Astrocyte (in vitro differentiated cells and primary cell): ENCODE results near the gene CCDC12. TPM values are rescaled to one million over a fixed set of nuclear protein-coding genes. Genes with fewer than 3 reads are reported as not detected.

Experiments used
- DNase-seq: peaks from one replicate; pipeline ENCODE4 v3.0.0-alpha.2; 2010; ENCODE audit warnings: low read depth
- FAIRE-seq: peaks from 2 replicates; lab custom pipeline; 2011; peaks lifted over from hg19 to GRCh38; lab: Jason Lieb, UNC
- H2AFZ ChIP-seq: 2 replicates; pipeline ENCODE4 v1.6.0; 2012; ENCODE audit warnings: low read depth, low read length, inconsistent platforms
- H3K27ac ChIP-seq: 2 replicates; pipeline ENCODE4 v1.5.1; 2011; ENCODE audit warnings: low read depth, low read length, inconsistent platforms
- H3K27me3 ChIP-seq: 2 replicates; pipeline ENCODE4 v1.6.0; 2011; ENCODE audit warnings: low read length, inconsistent platforms; ENCODE audit not compliant: insufficient read depth
- H3K36me3 ChIP-seq: 2 replicates; pipeline ENCODE4 v1.5.1; 2011; ENCODE audit warnings: low read length, inconsistent platforms; ENCODE audit not compliant: insufficient read depth
- H3K4me1 ChIP-seq: 2 replicates; pipeline ENCODE4 v1.5.1; 2011; ENCODE audit warnings: low read length, inconsistent platforms; ENCODE audit not compliant: insufficient read depth
- H3K4me2 ChIP-seq: 2 replicates; pipeline ENCODE4 v1.6.0; 2012; ENCODE audit warnings: low read length, inconsistent platforms
- H3K4me3 ChIP-seq: 2 replicates; pipeline ENCODE4 v1.5.1; 2011; ENCODE audit warnings: low read depth, mild to moderate bottlenecking, low read length, inconsistent platforms; ENCODE audit not compliant: insufficient read depth
- H3K79me2 ChIP-seq: 2 replicates; pipeline ENCODE4 v1.6.0; 2012; ENCODE audit warnings: mild to moderate bottlenecking, low read length, inconsistent platforms; ENCODE audit not compliant: insufficient read depth
- H3K9ac ChIP-seq: 2 replicates; pipeline ENCODE4 v1.6.0; 2012; ENCODE audit warnings: mild to moderate bottlenecking, low read length, inconsistent platforms
- H3K9me3 ChIP-seq: 2 replicates; pipeline ENCODE4 v1.5.1; 2012; ENCODE audit warnings: low read depth, mild to moderate bottlenecking, low read length, inconsistent platforms; ENCODE audit not compliant: insufficient read depth
- H4K20me1 ChIP-seq: 2 replicates; pipeline ENCODE4 v1.6.0; 2012; ENCODE audit warnings: low read length, inconsistent platforms; ENCODE audit not compliant: insufficient read depth
- H3K27ac Mint-ChIP-seq: one replicate; pipeline ENCODE4 v1.8.0; 2021; ENCODE audit warnings: mild to moderate bottlenecking, mixed read lengths; ENCODE audit not compliant: unreplicated experiment
- H3K27me3 Mint-ChIP-seq: one replicate; pipeline ENCODE4 v1.8.0; 2021; ENCODE audit warnings: low read depth, mixed read lengths; ENCODE audit not compliant: unreplicated experiment
- H3K36me3 Mint-ChIP-seq: one replicate; pipeline ENCODE4 v1.8.0; 2021; ENCODE audit warnings: low read depth, mixed read lengths; ENCODE audit not compliant: unreplicated experiment
- H3K4me1 Mint-ChIP-seq: one replicate; pipeline ENCODE4 v1.8.0; 2021; ENCODE audit warnings: low read depth, mixed read lengths; ENCODE audit not compliant: unreplicated experiment
- H3K4me3 Mint-ChIP-seq: one replicate; pipeline ENCODE4 v1.8.0; 2021; ENCODE audit warnings: mild to moderate bottlenecking, moderate library complexity, mixed read lengths; ENCODE audit not compliant: unreplicated experiment
- H3K9me3 Mint-ChIP-seq: one replicate; pipeline ENCODE4 v1.8.0; 2021; ENCODE audit warnings: mild to moderate bottlenecking, mixed read lengths; ENCODE audit not compliant: unreplicated experiment
- CTCF ChIP-seq: IDR thresholded peaks from 2 replicates; pipeline ENCODE4 v1.5.1; 2011; ENCODE audit warnings: low read depth, mild to moderate bottlenecking, inconsistent platforms, low read length, moderate library complexity; ENCODE audit not compliant: insufficient read depth
- EZH2 ChIP-seq: IDR thresholded peaks from 2 replicates; pipeline ENCODE4 v1.6.1; 2012; ENCODE audit warnings: mild to moderate bottlenecking, low read length, inconsistent platforms; ENCODE audit not compliant: insufficient read depth
- total RNA-seq: library from RNA; stranded (reverse); gene quantifications from 2 replicates; pipeline ENCODE4 v1.2.1, GENCODE V29; 2021

CCDC12 gene
- total RNA-seq, 1 donor from 2014 or later, result 29.0 TPM

- Histone ChIP-seq H3K4me3 (no peak overlapping the region), H3K9ac (no peak overlapping the region), H4K20me1 (peaks cover 90% of the 10 kb centered on the region), H3K9me3 (no peaks in the 10 kb centered on the region), H2AFZ (no peak overlapping the region), H3K79me2 (peaks cover 85% of the 10 kb centered on the region), H3K27me3 (no peaks in the 10 kb centered on the region), H3K4me2 (peak overlapping the region; percentile 19), H3K4me1 (peaks cover 38% of the 10 kb centered on the region), H3K36me3 (no peaks in the 10 kb centered on the region), H3K27ac (no peak overlapping the region)
- H3K36me3 Mint-ChIP-seq, result peaks cover 16% of the 10 kb centered on the region
- H3K27me3 Mint-ChIP-seq, result no peaks in the 10 kb centered on the region
- FAIRE-seq (no peak), DNase-seq (peak; percentile 22)
- no peak overlapping the region for H3K4me3 Mint-ChIP-seq
- H3K27ac Mint-ChIP-seq, result peak overlapping the region; percentile 84
- H3K9me3 Mint-ChIP-seq, result no peaks in the 10 kb centered on the region
- no peak for TF ChIP-seq EZH2
- TF ChIP-seq CTCF, result no peak
- peaks cover 42% of the 10 kb centered on the region for H3K4me1 Mint-ChIP-seq
These were observed 39.8 kb downstream of the CCDC12 start for GRCh38 chr3:46936733-46937250.

- Histone ChIP-seq H3K4me2 (peak overlapping the region; percentile 54), H3K27ac (peak overlapping the region; percentile 11), H3K27me3 (no peaks in the 10 kb centered on the region), H3K4me3 (no peak overlapping the region), H4K20me1 (peaks cover 92% of the 10 kb centered on the region), H2AFZ (no peak overlapping the region), H3K36me3 (no peaks in the 10 kb centered on the region), H3K4me1 (peaks cover 45% of the 10 kb centered on the region), H3K79me2 (peaks cover 88% of the 10 kb centered on the region), H3K9ac (peak overlapping the region; percentile 3), H3K9me3 (no peaks in the 10 kb centered on the region)
- Mint-ChIP-seq H3K36me3 (peaks cover 16% of the 10 kb centered on the region), H3K27me3 (no peaks in the 10 kb centered on the region), H3K4me3 (no peak overlapping the region), H3K27ac (peak overlapping the region; percentile 84), H3K9me3 (no peaks in the 10 kb centered on the region), H3K4me1 (peaks cover 48% of the 10 kb centered on the region)
- TF ChIP-seq CTCF, result no peak
- TF ChIP-seq EZH2, result no peak
- FAIRE-seq (peak; percentile 34), DNase-seq (no peak)
These were observed 40.5 kb downstream of the CCDC12 start for GRCh38 chr3:46935989-46936558.

GRCh38 chr3:46935168-46935858, 41.2 kb downstream of the CCDC12 start:
- peaks cover 51% of the 10 kb centered on the region for H3K4me1 ChIP-seq
- Mint-ChIP-seq H3K4me3 (peak overlapping the region; percentile 48), H3K27ac (peak overlapping the region; percentile 84), H3K4me1 (peaks cover 45% of the 10 kb centered on the region), H3K27me3 (no peaks in the 10 kb centered on the region), H3K36me3 (peaks cover 14% of the 10 kb centered on the region), H3K9me3 (no peaks in the 10 kb centered on the region)
- H3K36me3 ChIP-seq, result no peaks in the 10 kb centered on the region
- H3K4me2 ChIP-seq, result peak overlapping the region; percentile 54
- no peaks in the 10 kb centered on the region for H3K9me3 ChIP-seq
- peak; percentile 75 for FAIRE-seq
- H3K9ac ChIP-seq, result peak overlapping the region; percentile 23
- peak overlapping the region; percentile 65 for H3K27ac ChIP-seq
- no peak overlapping the region for H2AFZ ChIP-seq
- DNase-seq, result peak; percentile 95
- peaks cover 88% of the 10 kb centered on the region for H3K79me2 ChIP-seq
- no peaks in the 10 kb centered on the region for H3K27me3 ChIP-seq
- TF ChIP-seq CTCF (peak; percentile 78), EZH2 (no peak)
- no peak overlapping the region for H3K4me3 ChIP-seq
- H4K20me1 ChIP-seq, result peaks cover 92% of the 10 kb centered on the region
